ENCODE data around the gene SGK1. TPM values are rescaled to one million over a fixed set of nuclear protein-coding genes. Genes with fewer than 3 reads are reported as not detected.

Gene SGK1
- total RNA-seq, 1 donor from 2014 or later: 91.0 TPM

GRCh38 chr6:134164300-134164699 lies 153.6 kb downstream of the SGK1 start:
- H3K9me3 Mint-ChIP-seq (ENCODE audit: low read depth): no peaks in the 10 kb centered on the region
- no peak for TF ChIP-seq CTCF (IDR thresholded peaks at IDR 0.05)
- peaks cover 5% of the 10 kb centered on the region for H3K36me3 Mint-ChIP-seq (ENCODE audit: low read depth)
- H3K27ac Mint-ChIP-seq (ENCODE audit: unreplicated experiment): no peak overlapping the region
- H3K27me3 Mint-ChIP-seq (ENCODE audit: low read depth): no peaks in the 10 kb centered on the region
- DNase-seq (ENCODE audit: low spot score): no peak
- peaks cover 10% of the 10 kb centered on the region for H3K4me1 Mint-ChIP-seq (ENCODE audit: low read depth)
- H3K4me3 Mint-ChIP-seq (ENCODE audit: unreplicated experiment): no peak overlapping the region

- no peak overlapping the region for H3K4me3 Mint-ChIP-seq (ENCODE audit: unreplicated experiment)
- DNase-seq (ENCODE audit: low spot score): no peak
- no peak overlapping the region for H3K27ac Mint-ChIP-seq (ENCODE audit: unreplicated experiment)
- TF ChIP-seq CTCF (IDR thresholded peaks at IDR 0.05): no peak
- no peaks in the 10 kb centered on the region for H3K27me3 Mint-ChIP-seq (ENCODE audit: low read depth)
- H3K4me1 Mint-ChIP-seq (ENCODE audit: low read depth): peaks cover 4% of the 10 kb centered on the region
- no peaks in the 10 kb centered on the region for H3K36me3 Mint-ChIP-seq (ENCODE audit: low read depth)
- H3K9me3 Mint-ChIP-seq (ENCODE audit: low read depth): no peaks in the 10 kb centered on the region
Measured at GRCh38 chr6:134162932-134163331, 155.0 kb downstream of the SGK1 start.

GRCh38 chr6:134161041-134161440 lies 156.9 kb downstream of the SGK1 start:
- no peaks in the 10 kb centered on the region for H3K36me3 Mint-ChIP-seq (ENCODE audit: low read depth)
- H3K27ac Mint-ChIP-seq (ENCODE audit: unreplicated experiment): no peak overlapping the region
- no peak for DNase-seq (ENCODE audit: low spot score)
- no peaks in the 10 kb centered on the region for H3K9me3 Mint-ChIP-seq (ENCODE audit: low read depth)
- no peak for TF ChIP-seq CTCF (IDR thresholded peaks at IDR 0.05)
- peaks cover 7% of the 10 kb centered on the region for H3K4me1 Mint-ChIP-seq (ENCODE audit: low read depth)
- no peaks in the 10 kb centered on the region for H3K27me3 Mint-ChIP-seq (ENCODE audit: low read depth)
- no peak overlapping the region for H3K4me3 Mint-ChIP-seq (ENCODE audit: unreplicated experiment)

GRCh38 chr6:134152767-134153485 lies 165.0 kb downstream of the SGK1 start:
- Mint-ChIP-seq H3K27ac (ENCODE audit: unreplicated experiment) (no peak overlapping the region), H3K27me3 (ENCODE audit: low read depth) (no peaks in the 10 kb centered on the region), H3K4me1 (ENCODE audit: low read depth) (peaks cover 3% of the 10 kb centered on the region), H3K4me3 (ENCODE audit: unreplicated experiment) (no peak overlapping the region), H3K36me3 (ENCODE audit: low read depth) (no peaks in the 10 kb centered on the region), H3K9me3 (ENCODE audit: low read depth) (no peaks in the 10 kb centered on the region)
- DNase-seq (ENCODE audit: low spot score): no peak
- no peak for TF ChIP-seq CTCF (IDR thresholded peaks at IDR 0.05)

GRCh38 chr6:134148566-134148965 lies 169.3 kb downstream of the SGK1 start:
- Mint-ChIP-seq H3K27ac (ENCODE audit: unreplicated experiment) (no peak overlapping the region), H3K36me3 (ENCODE audit: low read depth) (no peaks in the 10 kb centered on the region), H3K4me3 (ENCODE audit: unreplicated experiment) (no peak overlapping the region), H3K9me3 (ENCODE audit: low read depth) (no peaks in the 10 kb centered on the region), H3K4me1 (ENCODE audit: low read depth) (peaks cover 9% of the 10 kb centered on the region), H3K27me3 (ENCODE audit: low read depth) (no peaks in the 10 kb centered on the region)
- DNase-seq (ENCODE audit: low spot score): no peak
- no peak for TF ChIP-seq CTCF (IDR thresholded peaks at IDR 0.05)
